Upper lobe of left lung (tissue), 4 donors: ENCODE data around the gene CCR5AS.

ENCODE experiments used
- EP300 ChIP-seq, 4 donors: sonication (generic); formaldehyde crosslinking; IDR thresholded peaks; one replicate each; pipeline ENCODE4 v1.5.1; 2017; ENCODE audit warnings: antibody characterized with exemption in 4 of 4, control low read depth in 2 of 4
- POLR2A ChIP-seq, 4 donors: fragments of 450-650 bp; IDR thresholded peaks; one replicate each; pipeline ENCODE4 v1.5.1; 2016 to 2017; ENCODE audit warnings: antibody characterized with exemption in 4 of 4, mild to moderate bottlenecking in 2 of 4
- POLR2AphosphoS5 ChIP-seq, 2 donors: sonication (generic); formaldehyde crosslinking; IDR thresholded peaks; one replicate each; pipeline ENCODE4 v1.5.1; 2017; ENCODE audit warnings: antibody characterized with exemption in 2 of 2
- TF ChIP-seq, protein P1 (sequence below), 6 experiments: fragments of 450-650 bp in 4 of 6; fragments of 200-600 bp in 2 of 6; sonication (generic) in 2 of 6; IDR thresholded peaks; one replicate each; pipeline ENCODE4 v1.5.1; 2016 to 2019; ENCODE audit warnings: antibody characterized with exemption in 6 of 6

DNA sequence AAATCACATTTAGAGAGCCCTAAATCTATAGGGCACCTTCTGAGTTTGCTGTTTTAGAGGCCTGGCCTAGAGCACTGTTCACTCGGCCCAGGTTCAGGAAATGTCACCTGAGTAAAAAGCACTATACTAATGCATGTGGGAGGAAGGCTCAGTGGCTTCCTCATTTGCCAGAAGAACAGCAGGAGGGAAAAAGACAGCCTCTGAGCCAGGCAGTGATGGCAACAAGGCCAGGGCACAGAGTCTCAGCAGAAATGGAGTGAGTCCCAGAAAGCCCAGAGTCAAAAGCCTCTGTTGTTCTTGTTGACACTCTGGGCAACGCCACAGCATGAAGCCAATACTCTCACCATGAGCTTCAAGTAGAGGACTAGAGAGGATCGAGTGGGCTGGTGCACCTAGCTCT is 32.0 kb upstream of the CCR5AS start:
- no peak for TF ChIP-seq EP300 (IDR thresholded peaks at IDR 0.05)
- TF ChIP-seq POLR2A (IDR thresholded peaks at IDR 0.05) = no peak
- TF ChIP-seq, protein P1, sequence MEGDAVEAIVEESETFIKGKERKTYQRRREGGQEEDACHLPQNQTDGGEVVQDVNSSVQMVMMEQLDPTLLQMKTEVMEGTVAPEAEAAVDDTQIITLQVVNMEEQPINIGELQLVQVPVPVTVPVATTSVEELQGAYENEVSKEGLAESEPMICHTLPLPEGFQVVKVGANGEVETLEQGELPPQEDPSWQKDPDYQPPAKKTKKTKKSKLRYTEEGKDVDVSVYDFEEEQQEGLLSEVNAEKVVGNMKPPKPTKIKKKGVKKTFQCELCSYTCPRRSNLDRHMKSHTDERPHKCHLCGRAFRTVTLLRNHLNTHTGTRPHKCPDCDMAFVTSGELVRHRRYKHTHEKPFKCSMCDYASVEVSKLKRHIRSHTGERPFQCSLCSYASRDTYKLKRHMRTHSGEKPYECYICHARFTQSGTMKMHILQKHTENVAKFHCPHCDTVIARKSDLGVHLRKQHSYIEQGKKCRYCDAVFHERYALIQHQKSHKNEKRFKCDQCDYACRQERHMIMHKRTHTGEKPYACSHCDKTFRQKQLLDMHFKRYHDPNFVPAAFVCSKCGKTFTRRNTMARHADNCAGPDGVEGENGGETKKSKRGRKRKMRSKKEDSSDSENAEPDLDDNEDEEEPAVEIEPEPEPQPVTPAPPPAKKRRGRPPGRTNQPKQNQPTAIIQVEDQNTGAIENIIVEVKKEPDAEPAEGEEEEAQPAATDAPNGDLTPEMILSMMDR (IDR thresholded peaks at IDR 0.05) = no peak
- no peak for TF ChIP-seq POLR2AphosphoS5 (IDR thresholded peaks at IDR 0.05)
